HG03108 (cell line): ENCODE data around the gene ST6GALNAC3.

Experiments
- ATAC-seq: cut with Tn5 transposase; IDR thresholded peaks from one replicate; pipeline ENCODE4 v1.9.1; 2021; ENCODE audit warnings: moderate library complexity; ENCODE audit not compliant: unreplicated experiment

ST6GALNAC3 gene

DNA sequence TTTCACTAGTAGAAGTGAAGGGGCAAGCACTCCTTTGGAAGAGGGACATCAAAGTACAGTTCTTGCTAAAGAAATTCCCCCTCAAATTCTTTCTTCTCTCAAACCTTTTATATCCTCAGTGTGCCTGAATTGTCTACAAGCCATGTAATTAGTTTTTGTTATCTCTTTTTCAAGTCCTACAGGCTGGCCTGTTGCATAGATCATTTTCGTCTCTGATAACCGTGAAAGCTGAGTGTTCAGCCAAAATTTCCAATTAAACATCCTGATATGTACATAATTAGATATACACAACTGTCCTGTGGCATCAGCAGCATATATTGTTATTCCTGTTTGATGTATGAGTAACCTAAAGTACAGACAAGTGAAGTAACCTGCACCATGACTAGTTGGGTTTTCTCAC is 417.2 kb downstream of the ST6GALNAC3 start:
- ATAC-seq = no peak

DNA sequence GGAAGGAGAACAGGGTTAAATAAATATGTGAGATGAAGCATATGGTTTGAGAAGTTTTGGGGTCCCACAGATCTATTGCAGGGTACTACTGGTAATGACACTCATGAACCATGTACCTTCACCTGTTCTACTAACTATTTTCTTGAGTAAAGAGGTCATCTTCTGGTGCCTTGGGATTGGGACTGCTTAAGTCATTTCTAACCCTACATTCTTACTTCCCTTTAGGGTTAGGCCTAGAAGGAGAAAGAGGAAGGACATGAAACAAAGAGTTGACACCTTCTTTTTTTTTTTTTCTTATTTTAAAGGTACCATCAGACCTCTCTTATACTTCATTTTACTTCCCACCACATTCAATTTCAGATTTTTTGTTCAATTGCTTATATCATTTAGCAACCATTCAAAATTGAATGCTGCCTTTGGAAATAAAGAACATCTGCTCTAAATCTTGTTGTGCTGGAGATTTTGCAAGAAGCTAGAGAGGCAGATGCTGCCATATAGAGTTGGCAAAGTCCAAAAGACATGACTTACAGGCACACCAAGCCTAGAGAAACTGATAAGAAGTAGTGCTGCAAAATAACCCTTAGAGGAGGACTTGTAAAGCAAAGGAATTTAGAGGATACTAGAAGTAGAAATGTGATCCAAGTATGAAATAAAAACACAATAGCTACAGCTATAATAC is 418.3 kb downstream of the ST6GALNAC3 start:
- no peak for ATAC-seq

DNA sequence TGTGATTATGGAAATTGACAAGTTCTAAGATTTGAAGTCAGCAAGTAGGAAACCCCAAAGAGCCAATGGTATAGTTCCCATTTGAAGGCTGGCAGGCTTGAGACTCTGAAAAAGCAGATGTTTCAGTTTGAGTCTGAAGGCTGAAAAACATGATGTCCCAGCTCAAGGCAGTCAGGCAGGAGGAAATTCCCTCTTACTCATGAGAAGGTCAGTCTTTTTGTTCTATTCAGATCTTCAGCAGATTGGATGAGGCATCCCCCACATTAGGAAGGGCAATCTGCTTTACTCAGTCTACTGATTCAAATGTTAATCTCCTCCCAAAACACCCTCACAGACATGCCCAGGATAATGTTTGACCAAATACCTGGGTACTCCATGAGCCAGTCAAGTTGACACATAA is 420.3 kb downstream of the ST6GALNAC3 start:
- ATAC-seq = peak; percentile 83

DNA sequence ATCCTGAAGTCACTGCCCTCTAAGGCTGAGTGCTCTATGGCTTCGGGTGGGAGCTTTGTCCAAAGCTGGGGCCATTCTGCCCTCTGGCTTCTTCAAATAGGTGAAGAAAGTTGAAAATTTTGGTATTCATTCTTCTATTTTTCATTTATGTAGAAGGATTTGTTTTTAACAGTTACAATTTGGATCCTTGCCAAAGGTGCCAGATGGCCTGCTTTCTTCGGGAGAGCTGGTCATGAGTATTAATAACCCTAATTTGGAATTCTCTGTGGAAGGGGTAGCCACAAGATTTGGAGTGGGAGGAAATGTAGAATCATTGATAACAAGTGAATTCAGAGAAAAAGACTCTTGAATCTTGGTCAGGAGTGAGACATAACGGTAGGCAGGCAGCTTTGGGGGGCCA is 422.3 kb downstream of the ST6GALNAC3 start:
- no peak for ATAC-seq

DNA sequence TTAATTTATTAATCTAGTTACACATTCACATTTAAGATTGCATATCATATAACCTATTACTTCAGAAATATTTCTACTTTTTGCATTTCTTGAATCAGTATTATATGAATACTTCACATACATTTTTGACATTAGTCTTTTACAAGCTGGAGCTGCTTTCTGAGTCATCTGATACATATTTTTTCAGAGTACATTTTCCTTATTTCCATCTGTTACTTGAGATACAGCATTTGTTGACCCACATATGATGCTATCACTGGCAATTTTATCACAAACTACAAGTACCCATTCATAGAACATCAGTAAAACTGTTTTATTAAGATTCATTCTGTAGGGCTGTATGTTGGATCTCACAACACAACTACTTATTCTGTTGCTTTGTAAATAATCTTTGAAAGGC is 425.6 kb downstream of the ST6GALNAC3 start:
- ATAC-seq = no peak

DNA sequence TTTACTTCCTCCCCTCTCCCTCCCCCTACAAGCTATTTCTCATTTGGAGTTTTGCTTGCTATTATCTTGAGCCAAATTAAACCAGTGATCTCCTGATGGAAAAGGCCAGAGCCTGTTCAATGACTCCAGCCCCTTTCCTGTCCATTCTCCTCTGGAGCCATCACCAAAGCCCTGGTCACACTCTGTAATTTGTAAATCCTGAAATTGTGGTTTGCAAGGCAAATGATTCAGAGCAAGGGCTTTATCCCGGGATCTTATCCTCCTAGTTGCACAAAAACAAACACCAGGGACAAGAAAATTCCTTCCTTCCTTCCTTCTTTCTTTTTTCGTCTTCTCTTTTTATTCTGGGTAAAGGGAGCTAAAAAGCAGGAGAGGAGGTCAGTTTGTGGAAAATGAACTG is 426.6 kb downstream of the ST6GALNAC3 start:
- ATAC-seq = no peak

DNA sequence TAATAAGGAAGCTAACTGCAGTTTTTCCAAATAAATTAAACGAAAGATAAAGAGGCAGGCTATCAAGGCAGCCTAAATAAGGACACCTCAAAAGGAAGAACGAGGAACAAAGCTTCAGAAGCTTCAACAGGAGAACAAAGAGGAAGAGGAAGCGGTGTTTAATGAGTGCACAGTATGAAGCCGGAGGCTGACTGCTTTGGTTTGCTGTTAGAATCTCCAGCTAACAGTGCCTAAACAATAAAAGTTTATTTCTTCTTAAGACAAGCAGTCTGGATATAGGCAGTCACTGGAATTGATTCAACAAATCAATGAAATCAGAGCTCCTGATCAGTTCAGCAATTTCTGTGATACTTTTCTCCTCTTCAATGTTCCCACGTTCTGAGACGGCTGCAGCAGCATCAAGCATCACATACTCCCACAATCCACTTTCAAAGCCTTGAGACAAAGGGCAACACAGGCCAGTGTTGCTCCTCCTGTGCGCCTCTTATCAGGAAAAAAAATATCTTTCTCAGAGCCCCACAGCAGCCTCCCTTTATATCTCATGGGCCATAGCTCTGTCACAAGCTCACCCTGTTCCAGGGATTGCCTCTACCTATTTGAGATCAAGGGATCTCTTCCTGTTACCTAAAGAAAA is 427.2 kb downstream of the ST6GALNAC3 start:
- ATAC-seq = no peak

DNA sequence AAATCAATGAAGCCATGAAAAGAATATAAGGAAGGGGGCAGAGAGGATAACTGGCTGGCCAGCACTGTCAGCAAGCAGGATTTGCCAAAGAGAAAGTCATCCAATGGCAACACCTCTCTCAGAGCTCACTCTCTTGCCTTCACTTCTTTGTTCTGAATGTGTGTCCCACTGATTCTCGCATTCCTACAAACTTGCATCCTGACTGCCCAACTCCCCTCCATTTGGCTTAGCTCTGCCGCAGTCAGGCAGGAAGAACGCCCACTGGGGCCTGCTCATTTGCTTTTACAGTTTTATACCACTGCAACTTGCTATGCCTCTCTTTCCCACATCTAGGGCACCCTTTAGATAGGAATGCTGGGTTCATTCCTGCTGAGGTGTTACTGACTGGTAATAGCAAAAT is 428.6 kb downstream of the ST6GALNAC3 start:
- ATAC-seq = no peak

DNA sequence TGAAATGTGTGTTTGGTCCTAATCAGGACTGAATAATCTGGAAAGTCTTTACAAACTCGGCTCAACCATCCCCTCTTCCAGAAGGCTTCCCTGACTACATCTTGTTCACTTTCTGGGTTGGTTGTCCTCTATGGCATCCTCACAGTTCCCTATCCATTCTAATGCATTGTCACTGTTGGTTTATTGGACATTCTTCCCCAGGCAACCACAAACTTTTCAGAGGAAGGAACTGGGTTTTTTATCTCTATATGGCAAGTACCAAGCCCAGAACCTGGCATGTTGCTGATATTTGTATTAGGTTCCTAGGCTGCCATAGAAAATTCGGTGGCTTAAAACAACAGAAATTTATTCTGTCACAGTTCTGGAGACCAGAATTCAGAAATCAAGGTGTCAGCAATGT is 429.2 kb downstream of the ST6GALNAC3 start:
- ATAC-seq = no peak

DNA sequence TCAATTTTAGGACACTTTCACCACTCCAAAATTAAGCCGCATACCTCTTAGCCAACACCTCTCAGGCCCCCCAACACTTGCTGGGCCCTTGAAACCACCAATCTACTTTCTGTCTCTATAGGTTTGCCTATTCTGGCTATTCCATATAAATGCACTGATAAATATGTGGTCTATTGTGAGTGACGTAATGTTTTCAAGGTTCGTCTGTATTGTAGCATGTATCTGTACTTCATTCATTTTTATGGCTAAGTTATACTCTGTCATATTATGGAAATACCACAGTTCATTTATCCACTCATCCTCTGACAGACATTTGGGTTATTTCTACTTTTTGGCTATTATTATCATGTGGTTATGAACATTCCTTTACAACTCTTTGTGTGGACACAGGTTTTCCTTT is 432.8 kb downstream of the ST6GALNAC3 start:
- no peak for ATAC-seq

DNA sequence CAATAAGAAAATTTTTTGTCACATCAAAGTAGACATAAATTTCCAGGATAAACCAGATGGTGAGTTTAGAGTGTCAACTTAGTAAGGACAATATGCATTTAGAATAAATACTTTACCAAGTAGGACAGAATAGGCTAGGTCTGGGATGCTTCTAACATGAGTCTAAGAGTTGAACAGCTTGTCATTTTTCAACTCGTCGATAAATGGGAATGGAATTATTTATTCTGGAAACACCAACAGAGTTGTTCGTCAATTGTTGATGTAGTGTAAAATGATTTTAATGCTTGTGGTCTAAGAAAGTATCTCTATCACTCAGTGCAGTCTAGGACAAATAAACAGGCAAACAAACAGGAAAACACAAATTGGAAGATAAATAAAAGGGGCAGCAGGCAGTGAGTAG is 434.3 kb downstream of the ST6GALNAC3 start:
- no peak for ATAC-seq

DNA sequence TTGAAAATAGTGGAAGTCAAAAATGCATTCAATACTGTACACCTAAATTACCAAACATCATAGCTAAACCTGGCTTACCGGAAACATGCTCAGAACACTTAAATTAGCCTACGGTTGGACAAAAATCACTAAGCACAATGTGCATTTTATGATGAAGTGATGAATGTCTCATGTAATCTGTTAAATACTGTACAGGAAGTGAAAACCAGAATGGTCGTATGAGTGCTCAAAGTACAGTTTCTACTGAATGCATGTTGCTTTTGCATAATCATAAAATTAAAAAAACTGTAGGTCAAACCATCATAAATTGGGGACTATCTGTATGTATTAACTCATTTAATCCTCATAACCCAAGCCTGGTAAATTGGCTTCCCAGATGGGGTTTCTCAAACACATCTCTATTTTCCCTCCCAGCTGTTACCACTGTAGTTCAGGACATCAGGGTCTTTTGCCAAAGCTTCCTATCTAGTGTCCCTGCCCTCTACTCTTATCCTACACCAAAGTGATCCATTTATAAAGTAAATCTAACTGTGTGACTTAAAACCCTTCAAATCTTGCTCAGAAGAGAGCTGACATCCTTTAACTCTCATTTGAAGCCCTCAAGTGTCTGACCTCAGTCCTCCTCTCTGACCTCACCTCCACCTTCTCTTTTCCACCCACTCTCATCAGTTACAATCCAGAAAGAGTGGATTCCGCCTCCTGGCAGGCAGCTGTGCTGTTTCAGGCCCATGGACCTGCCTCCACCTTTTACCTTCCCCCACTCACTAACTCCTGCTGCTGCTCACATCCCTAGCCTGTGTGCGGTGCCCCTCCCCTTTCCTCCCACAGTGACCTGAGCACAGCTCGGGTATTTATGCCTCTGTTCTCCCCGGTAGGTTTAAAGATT is 436.4 kb downstream of the ST6GALNAC3 start:
- no peak for ATAC-seq

DNA sequence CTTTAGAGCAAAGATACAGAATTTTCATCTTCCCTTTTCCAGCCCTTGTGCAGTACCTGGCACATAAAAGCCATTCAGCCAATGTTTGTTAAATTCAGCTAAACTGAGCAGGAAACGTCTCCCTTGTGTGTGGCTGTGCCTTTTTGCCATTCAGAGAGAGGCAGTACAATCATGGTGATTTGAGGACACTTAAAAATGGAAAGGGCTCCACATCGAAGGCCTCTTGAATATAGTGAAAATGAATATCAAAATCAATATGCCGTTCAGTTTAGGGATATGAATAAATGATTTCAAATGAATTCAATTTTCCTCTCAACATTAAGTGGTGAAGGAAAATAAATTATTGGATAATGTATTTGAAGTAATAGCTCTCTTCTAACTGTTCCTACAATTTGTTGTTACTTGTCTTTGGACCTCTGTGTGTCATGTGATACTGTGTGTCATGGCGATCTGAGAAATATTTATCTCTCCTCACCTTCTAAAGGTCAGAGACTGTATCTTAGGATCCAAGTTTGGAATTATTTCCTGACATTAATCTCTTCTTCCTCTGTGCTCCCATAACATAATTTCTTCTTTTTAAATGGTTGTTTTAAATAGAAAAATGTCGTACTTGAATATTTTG is 437.1 kb downstream of the ST6GALNAC3 start:
- no peak for ATAC-seq

DNA sequence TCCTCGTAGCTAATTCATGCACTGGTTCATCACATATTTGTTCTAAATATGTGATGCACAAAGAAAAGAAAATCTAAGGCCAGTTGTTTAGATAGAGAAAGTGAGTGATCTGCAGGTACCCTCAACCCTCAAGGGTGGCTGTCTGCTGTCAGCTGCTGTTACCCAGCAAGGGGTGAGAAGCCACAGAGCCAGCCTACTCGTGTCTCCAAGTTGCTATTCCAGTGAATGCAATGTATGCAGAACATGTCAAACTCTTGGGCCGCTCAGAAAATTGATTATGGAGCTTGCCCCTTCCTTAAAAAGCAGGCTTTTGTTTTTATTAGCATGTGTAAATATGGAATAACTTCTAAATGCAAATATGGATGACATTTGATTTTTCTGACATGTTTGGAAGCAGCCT is 456.4 kb downstream of the ST6GALNAC3 start:
- no peak for ATAC-seq

DNA sequence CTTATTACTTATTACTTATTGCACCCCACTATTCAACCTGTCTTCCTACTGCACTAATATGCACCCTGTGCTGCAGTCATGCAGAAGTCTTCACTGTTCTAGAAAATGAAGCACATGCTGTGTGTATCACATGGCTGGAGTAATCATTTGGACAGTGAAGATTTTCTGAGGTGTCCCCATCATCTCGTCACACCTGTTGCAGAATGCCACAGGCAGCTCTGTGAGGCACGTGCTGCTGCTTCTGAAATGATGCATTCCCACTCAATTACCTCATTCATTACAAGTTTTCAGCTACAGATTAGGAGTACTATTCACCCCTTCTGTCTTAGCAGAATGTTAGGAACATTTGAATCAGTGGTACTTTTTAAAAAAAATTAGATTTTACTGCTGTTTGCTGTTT is 467.1 kb downstream of the ST6GALNAC3 start:
- ATAC-seq = no peak

DNA sequence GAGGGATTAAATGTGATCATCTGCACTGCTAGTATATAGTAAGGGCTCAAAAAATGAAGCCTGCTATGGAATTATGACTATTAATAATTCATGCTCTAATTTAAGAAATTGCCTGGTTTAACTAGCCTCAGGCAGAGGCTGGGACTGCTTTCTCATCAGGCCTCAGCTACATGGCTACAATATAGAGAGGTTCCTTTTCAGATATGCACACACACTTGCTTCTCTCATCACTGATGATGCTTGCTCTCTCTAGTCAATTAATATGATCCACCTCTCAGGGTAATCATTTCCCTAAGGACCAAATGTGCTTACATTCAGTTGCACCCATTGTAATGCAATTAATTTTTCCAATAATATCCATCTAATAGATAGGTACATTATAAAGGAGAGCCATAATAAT is 467.8 kb downstream of the ST6GALNAC3 start:
- no peak for ATAC-seq

DNA sequence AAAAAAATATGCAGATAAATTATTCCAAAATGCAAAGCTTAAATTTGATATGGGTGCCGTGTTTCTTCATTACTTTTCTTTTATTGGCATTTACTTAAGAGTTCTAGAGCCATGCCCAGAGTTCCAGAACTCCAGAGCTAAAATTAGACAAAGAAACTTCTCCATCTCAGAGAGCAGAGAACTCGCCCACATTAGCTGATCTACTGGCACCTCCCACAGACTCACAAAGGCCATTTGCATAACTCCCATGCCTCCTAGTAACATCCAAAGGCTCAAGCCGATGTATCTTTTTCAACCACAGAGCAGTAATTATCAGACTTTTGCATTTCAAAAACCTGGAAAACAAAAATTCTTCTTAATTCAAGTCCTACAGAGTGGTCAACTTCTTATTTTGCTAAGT is 468.9 kb downstream of the ST6GALNAC3 start:
- ATAC-seq = no peak

DNA sequence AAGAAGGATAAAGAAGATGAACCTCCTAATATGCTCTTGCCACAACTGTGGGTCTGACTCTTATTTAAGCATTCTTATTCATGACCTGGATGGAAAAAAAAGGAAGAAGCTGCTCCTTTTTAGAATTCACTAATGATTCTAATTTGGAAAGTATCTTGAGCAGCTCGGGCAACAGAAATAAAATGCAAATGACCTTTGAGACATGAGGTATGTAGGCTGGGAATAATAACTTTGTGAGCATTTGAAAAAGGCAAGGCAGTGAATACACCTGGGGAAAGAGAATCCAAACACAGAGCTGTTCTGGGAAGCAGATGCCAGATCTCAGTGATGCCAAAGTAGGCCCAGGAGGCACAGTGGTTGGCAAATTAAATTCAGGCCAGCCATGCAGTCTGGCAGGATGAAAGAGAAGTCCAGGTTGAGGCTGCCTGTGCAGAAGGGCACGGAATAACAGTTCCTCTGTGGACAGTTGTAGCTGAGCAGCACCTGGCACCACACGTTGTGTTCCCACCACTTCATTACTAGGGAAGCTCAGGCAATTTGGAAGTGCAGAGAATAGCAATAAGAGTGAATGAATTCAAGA is 471.9 kb downstream of the ST6GALNAC3 start:
- ATAC-seq = no peak

DNA sequence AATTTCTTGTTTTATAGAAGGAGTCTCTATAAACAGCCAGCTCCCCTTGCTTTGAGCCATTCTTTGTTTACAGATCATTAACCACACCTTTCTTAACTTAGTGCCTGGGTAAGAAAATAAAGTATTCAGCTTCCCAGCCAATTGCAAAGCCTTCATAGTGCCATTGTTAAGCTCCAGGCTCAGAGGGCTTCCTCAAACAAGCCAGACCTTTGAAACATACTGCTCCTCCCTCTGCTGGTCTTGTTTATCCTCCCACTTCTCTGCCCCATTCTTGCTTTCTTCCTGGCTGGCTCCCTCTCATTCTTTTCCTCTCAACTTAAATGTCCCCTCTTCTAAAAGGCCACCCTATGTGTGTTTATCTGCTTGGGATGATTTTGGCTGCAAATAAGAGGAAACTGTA is 473.4 kb downstream of the ST6GALNAC3 start:
- ATAC-seq = no peak

DNA sequence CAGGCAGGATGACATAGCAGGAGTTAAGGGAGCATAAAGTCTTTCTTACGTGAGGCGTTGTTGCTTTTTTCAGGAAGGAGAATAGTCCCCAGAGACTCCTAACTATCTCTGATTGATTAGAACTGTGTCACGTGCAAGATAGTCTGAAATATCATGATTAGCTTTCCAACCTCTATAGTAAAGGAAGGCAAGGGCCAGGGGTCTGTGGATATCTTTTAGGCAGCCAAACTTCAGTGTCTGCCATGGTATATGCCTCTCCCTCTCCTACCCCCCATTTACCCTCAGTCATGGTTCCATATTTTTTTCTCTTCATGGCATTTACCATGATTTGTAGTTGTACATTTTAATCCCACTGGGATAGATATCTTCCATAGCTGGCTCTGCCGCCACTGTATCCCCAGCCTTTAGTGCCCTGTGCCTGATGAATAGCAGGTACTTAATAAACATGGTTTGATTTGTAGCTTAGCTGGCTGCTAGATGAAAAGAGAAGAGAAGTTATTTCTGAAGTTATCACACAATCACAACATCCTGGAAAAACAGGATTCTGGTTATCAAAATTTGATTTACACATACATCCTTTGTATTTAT is 474.1 kb downstream of the ST6GALNAC3 start:
- no peak for ATAC-seq

DNA sequence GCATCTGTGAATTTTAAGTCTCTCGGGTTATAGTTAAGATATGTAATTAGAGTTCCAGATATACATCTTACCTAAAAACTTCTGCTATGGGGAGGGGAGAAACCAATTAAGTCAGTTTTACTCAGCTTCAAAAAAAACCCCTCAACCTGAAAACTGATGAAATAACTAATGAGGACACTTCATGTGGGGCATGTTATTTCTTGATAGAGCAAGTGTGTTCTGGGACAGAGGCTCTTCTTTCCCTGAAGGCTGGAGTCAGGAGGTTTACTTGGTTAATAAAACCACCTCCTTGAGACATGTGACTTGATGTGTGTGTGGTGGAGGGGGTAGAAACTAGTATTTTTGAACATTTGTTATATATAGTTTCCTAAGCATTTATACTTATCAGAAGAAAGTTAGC is 479.7 kb downstream of the ST6GALNAC3 start:
- no peak for ATAC-seq
